Measurements from ENCODE around the gene ADAMTS18.

The ADAMTS18 gene

GRCh38 chr16:77302674-77303073 lies 132.2 kb downstream of the ADAMTS18 start:
- peaks cover 48% of the 10 kb centered on the region for H3K4me1 ChIP-seq (ENCODE audit: insufficient read depth, low read length)
- 0 out of 3 replicates have a peak, but pooled peaks have one; percentile 16 for ATAC-seq (ENCODE audit: insufficient read depth, low read depth)
- no peak overlapping the region for H3K4me2 ChIP-seq (ENCODE audit: insufficient read depth, low read length)
- TF ChIP-seq CTCF (IDR thresholded peaks at IDR 0.05; ENCODE audit: borderline replicate concordance, extremely low read depth, low read length, poor library complexity, severe bottlenecking) (no peak), EZH2 (IDR thresholded peaks at IDR 0.05; ENCODE audit: borderline replicate concordance, low read depth, low read length, severe bottlenecking) (no peak)
- H3K27ac ChIP-seq (ENCODE audit: low read length) = peak overlapping the region; percentile 24
- H3K4me3 ChIP-seq (ENCODE audit: low read depth in 1 of 2, low read length in 2 of 2) = no peak overlapping the region
- no peak overlapping the region for H2AFZ ChIP-seq (ENCODE audit: low read depth, low read length)
- H3K36me3 ChIP-seq (ENCODE audit: insufficient read depth, low read length) = no peaks in the 10 kb centered on the region
- no peaks in the 10 kb centered on the region for H3K79me2 ChIP-seq (ENCODE audit: insufficient read depth, low read length)
- no peak for DNase-seq
- H3K27me3 ChIP-seq (ENCODE audit: insufficient read depth, low read length, poor library complexity) = no peaks in the 10 kb centered on the region
- H3K9ac ChIP-seq (ENCODE audit: low read depth, low read length) = no peak overlapping the region
- no peaks in the 10 kb centered on the region for H3K9me3 ChIP-seq (ENCODE audit: insufficient read depth, low read length, severe bottlenecking)
- H4K20me1 ChIP-seq (ENCODE audit: insufficient read depth, low read length) = no peaks in the 10 kb centered on the region

- Histone ChIP-seq H3K4me1 (ENCODE audit: insufficient read depth, low read length) (peaks cover 44% of the 10 kb centered on the region), H3K36me3 (ENCODE audit: insufficient read depth, low read length) (no peaks in the 10 kb centered on the region), H3K27ac (ENCODE audit: low read length) (0 out of 2 replicates have a peak overlapping the region, but pooled peaks have one; percentile 9), H4K20me1 (ENCODE audit: insufficient read depth, low read length) (no peaks in the 10 kb centered on the region), H3K79me2 (ENCODE audit: insufficient read depth, low read length) (no peaks in the 10 kb centered on the region), H3K9ac (ENCODE audit: low read depth, low read length) (no peak overlapping the region), H3K4me3 (ENCODE audit: low read depth in 1 of 2, low read length in 2 of 2) (no peak overlapping the region), H2AFZ (ENCODE audit: low read depth, low read length) (no peak overlapping the region), H3K27me3 (ENCODE audit: insufficient read depth, low read length, poor library complexity) (no peaks in the 10 kb centered on the region), H3K9me3 (ENCODE audit: insufficient read depth, low read length, severe bottlenecking) (no peaks in the 10 kb centered on the region), H3K4me2 (ENCODE audit: insufficient read depth, low read length) (no peak overlapping the region)
- ATAC-seq (ENCODE audit: insufficient read depth, low read depth) (no peak), DNase-seq (no peak)
- TF ChIP-seq EZH2 (IDR thresholded peaks at IDR 0.05; ENCODE audit: borderline replicate concordance, low read depth, low read length, severe bottlenecking) = no peak
- no peak for TF ChIP-seq CTCF (IDR thresholded peaks at IDR 0.05; ENCODE audit: borderline replicate concordance, extremely low read depth, low read length, poor library complexity, severe bottlenecking)
Observed at GRCh38 chr16:77302249-77302648, 132.6 kb downstream of the ADAMTS18 start.

GRCh38 chr16:77300256-77300655 lies 134.6 kb downstream of the ADAMTS18 start:
- H3K4me3 ChIP-seq (ENCODE audit: low read depth in 1 of 2, low read length in 2 of 2) = no peak overlapping the region
- no peaks in the 10 kb centered on the region for H3K9me3 ChIP-seq (ENCODE audit: insufficient read depth, low read length, severe bottlenecking)
- H3K27me3 ChIP-seq (ENCODE audit: insufficient read depth, low read length, poor library complexity) = no peaks in the 10 kb centered on the region
- no peaks in the 10 kb centered on the region for H3K36me3 ChIP-seq (ENCODE audit: insufficient read depth, low read length)
- no peaks in the 10 kb centered on the region for H3K79me2 ChIP-seq (ENCODE audit: insufficient read depth, low read length)
- H3K9ac ChIP-seq (ENCODE audit: low read depth, low read length) = no peak overlapping the region
- H2AFZ ChIP-seq (ENCODE audit: low read depth, low read length) = no peak overlapping the region
- DNase-seq (no peak), ATAC-seq (ENCODE audit: insufficient read depth, low read depth) (no peak)
- no peak overlapping the region for H3K27ac ChIP-seq (ENCODE audit: low read length)
- no peaks in the 10 kb centered on the region for H4K20me1 ChIP-seq (ENCODE audit: insufficient read depth, low read length)
- H3K4me2 ChIP-seq (ENCODE audit: insufficient read depth, low read length) = no peak overlapping the region
- H3K4me1 ChIP-seq (ENCODE audit: insufficient read depth, low read length) = peaks cover 25% of the 10 kb centered on the region
- TF ChIP-seq EZH2 (IDR thresholded peaks at IDR 0.05; ENCODE audit: borderline replicate concordance, low read depth, low read length, severe bottlenecking) (no peak), CTCF (IDR thresholded peaks at IDR 0.05; ENCODE audit: borderline replicate concordance, extremely low read depth, low read length, poor library complexity, severe bottlenecking) (no peak)

GRCh38 chr16:77299395-77299794 lies 135.4 kb downstream of the ADAMTS18 start:
- H3K4me3 ChIP-seq (ENCODE audit: low read depth in 1 of 2, low read length in 2 of 2) = no peak overlapping the region
- no peak for DNase-seq
- no peak overlapping the region for H2AFZ ChIP-seq (ENCODE audit: low read depth, low read length)
- no peaks in the 10 kb centered on the region for H4K20me1 ChIP-seq (ENCODE audit: insufficient read depth, low read length)
- no peaks in the 10 kb centered on the region for H3K9me3 ChIP-seq (ENCODE audit: insufficient read depth, low read length, severe bottlenecking)
- no peaks in the 10 kb centered on the region for H3K27me3 ChIP-seq (ENCODE audit: insufficient read depth, low read length, poor library complexity)
- ATAC-seq (ENCODE audit: insufficient read depth, low read depth) = peak; percentile 48; the same call in 1 of the 3 replicates
- H3K4me1 ChIP-seq (ENCODE audit: insufficient read depth, low read length) = peaks cover 25% of the 10 kb centered on the region
- no peak overlapping the region for H3K27ac ChIP-seq (ENCODE audit: low read length)
- H3K36me3 ChIP-seq (ENCODE audit: insufficient read depth, low read length) = no peaks in the 10 kb centered on the region
- TF ChIP-seq CTCF (IDR thresholded peaks at IDR 0.05; ENCODE audit: borderline replicate concordance, extremely low read depth, low read length, poor library complexity, severe bottlenecking) (no peak), EZH2 (IDR thresholded peaks at IDR 0.05; ENCODE audit: borderline replicate concordance, low read depth, low read length, severe bottlenecking) (no peak)
- H3K4me2 ChIP-seq (ENCODE audit: insufficient read depth, low read length) = no peak overlapping the region
- no peaks in the 10 kb centered on the region for H3K79me2 ChIP-seq (ENCODE audit: insufficient read depth, low read length)
- H3K9ac ChIP-seq (ENCODE audit: low read depth, low read length) = no peak overlapping the region

All from DND-41 (cell line).